ENCODE data around the gene UGT1A7.

The UGT1A7 gene

GRCh38 chr2:233819884-233820773, 138.4 kb downstream of the UGT1A7 start:
- DNase-seq: no peak

- no peak for DNase-seq
Observed at GRCh38 chr2:233820774-233821105, 139.0 kb downstream of the UGT1A7 start.

- no peak for DNase-seq
Observed at GRCh38 chr2:233821196-233821595, 139.5 kb downstream of the UGT1A7 start.

GRCh38 chr2:233821709-233822100, 140.0 kb downstream of the UGT1A7 start:
- no peak for DNase-seq

GRCh38 chr2:233822101-233822771, 140.5 kb downstream of the UGT1A7 start:
- DNase-seq: no peak

Measured in NK-92 treated with Interleukin-12 subunit alpha and Interleukin-12 subunit beta, amount 100 ng/mL, for 24 hours (cell line).